ENCODE results near the gene TBC1D22B.
A peak's percentile ranks its signal among the peaks of the same experiment; 100 is the strongest.

Gene TBC1D22B

GRCh38 chr6:37222125-37222967, 35.2 kb upstream of the TBC1D22B start:
- no peak for TF ChIP-seq POLR2AphosphoS5 (IDR thresholded peaks at IDR 0.05; ENCODE audit: low read depth, low read length)
- TF ChIP-seq POLR2A (IDR thresholded peaks at IDR 0.05; ENCODE audit: low read depth, low read length): peak; percentile 33; the same call in 1 of the 2 replicates
- peak; percentile 88 for FAIRE-seq
- DNase-seq (ENCODE audit: insufficient read length): peak; percentile 68

DNA sequence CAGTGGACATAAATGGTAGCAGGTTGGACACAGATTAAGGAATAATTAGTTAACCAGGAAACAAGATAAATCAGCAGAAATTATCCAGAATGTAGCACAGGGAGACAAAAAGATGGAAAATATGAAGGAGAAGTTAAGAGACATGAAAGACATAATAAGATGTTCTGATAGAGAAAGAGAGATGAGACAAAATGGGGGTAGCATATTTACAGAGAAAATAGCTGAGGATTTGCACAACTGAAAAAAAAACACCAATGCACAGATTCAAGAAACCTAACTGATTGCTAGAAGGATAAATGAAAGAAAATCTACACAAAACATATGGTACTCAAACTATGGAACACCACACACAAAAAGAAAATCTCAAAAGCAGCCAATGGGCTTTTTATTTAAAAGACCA, 34.6 kb upstream of the TBC1D22B start:
- FAIRE-seq (no peak), DNase-seq (ENCODE audit: insufficient read length) (no peak)

DNA sequence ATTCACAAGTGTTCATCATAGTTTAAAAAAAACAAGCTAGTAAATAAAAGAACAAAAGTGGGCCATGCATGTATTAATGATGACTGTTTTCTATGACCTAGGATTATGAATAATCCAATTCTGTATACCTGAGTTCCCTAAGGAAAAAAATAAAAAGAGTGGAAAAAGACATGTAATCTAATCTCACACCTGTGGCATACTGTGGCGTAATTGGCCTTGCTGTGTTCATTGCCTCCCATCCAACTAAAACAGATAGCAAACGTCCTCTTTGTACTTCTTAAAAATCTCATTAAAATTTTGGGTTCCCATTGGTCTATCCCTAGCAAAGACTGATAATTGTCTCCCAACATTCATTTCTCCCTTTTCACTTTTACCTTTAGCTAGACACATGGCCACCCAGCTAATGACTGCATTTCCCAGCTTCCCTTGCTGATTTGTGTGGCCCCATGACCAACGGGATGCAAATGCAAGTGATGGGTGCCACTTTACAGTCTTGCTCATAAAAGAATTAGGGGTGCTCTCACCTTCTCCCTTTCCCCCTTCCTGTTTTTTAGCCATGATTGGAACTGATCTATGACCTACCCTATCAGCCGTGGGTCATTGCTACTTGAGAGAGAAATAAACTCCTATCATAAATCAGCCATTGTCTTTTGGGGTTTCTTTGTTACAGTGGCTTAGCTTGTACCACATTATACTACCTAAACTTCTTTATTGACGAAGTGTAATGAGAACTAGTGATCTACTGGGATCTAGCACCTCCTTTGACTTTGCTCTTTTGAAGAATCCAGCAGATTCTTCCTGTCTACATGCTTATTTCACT, 32.0 kb upstream of the TBC1D22B start:
- FAIRE-seq (no peak), DNase-seq (ENCODE audit: insufficient read length) (no peak)
- TF ChIP-seq POLR2AphosphoS5 (IDR thresholded peaks at IDR 0.05; ENCODE audit: low read depth, low read length): no peak
- no peak for TF ChIP-seq TAF1 (IDR thresholded peaks at IDR 0.05; ENCODE audit: borderline replicate concordance, low read depth, low read length)
- TF ChIP-seq POLR2A (IDR thresholded peaks at IDR 0.05; ENCODE audit: low read depth, low read length): no peak

More for the DNA sequence above, 34.6 kb upstream of the TBC1D22B start:
- TF ChIP-seq TAF1 (IDR thresholded peaks at IDR 0.05; ENCODE audit: borderline replicate concordance, low read depth, low read length): no peak
- TF ChIP-seq POLR2A (IDR thresholded peaks at IDR 0.05; ENCODE audit: low read depth, low read length): no peak
- TF ChIP-seq POLR2AphosphoS5 (IDR thresholded peaks at IDR 0.05; ENCODE audit: low read depth, low read length): no peak

- no peak for DNase-seq (ENCODE audit: insufficient read length)
- no peak for FAIRE-seq
- TF ChIP-seq TAF1 (IDR thresholded peaks at IDR 0.05; ENCODE audit: borderline replicate concordance, low read depth, low read length) (no peak), POLR2A (IDR thresholded peaks at IDR 0.05; ENCODE audit: low read depth, low read length) (no peak), POLR2AphosphoS5 (IDR thresholded peaks at IDR 0.05; ENCODE audit: low read depth, low read length) (no peak)
Measured at GRCh38 chr6:37230104-37230503, 27.5 kb upstream of the TBC1D22B start.

GRCh38 chr6:37232430-37233017, 25.0 kb upstream of the TBC1D22B start:
- FAIRE-seq (no peak), DNase-seq (ENCODE audit: insufficient read length) (no peak)
- TF ChIP-seq POLR2A (IDR thresholded peaks at IDR 0.05; ENCODE audit: low read depth, low read length): no peak
- TF ChIP-seq TAF1 (IDR thresholded peaks at IDR 0.05; ENCODE audit: borderline replicate concordance, low read depth, low read length): no peak
- no peak for TF ChIP-seq POLR2AphosphoS5 (IDR thresholded peaks at IDR 0.05; ENCODE audit: low read depth, low read length)

- FAIRE-seq: no peak
- no peak for TF ChIP-seq POLR2AphosphoS5 (IDR thresholded peaks at IDR 0.05; ENCODE audit: low read depth, low read length)
- TF ChIP-seq TAF1 (IDR thresholded peaks at IDR 0.05; ENCODE audit: borderline replicate concordance, low read depth, low read length): no peak
- no peak for TF ChIP-seq POLR2A (IDR thresholded peaks at IDR 0.05; ENCODE audit: low read depth, low read length)
Measured at GRCh38 chr6:37233541-37233940, 24.0 kb upstream of the TBC1D22B start.

DNA sequence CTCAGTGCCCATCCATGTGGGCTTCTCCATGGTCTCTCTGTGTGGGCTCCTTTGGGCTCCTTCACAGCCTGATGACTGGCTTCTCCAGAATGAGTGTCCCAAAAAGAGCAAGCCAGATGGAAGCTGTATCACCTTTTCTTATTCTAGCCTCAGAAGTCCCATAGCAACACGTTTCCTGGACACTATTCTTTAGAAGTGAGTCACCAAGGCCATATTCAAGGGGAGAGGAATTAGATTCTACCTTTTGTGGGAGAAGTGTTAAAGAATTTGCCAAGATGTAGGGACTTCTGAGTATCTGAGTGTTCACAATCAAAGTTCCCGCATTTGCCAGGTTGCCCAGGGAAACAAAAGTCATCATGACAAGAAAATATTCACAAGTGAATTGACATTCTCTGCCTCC, 20.7 kb upstream of the TBC1D22B start:
- TF ChIP-seq POLR2AphosphoS5 (IDR thresholded peaks at IDR 0.05; ENCODE audit: low read depth, low read length) (no peak), POLR2A (IDR thresholded peaks at IDR 0.05; ENCODE audit: low read depth, low read length) (no peak), TAF1 (IDR thresholded peaks at IDR 0.05; ENCODE audit: borderline replicate concordance, low read depth, low read length) (no peak)
- DNase-seq (ENCODE audit: insufficient read length) (no peak), FAIRE-seq (no peak)

More at GRCh38 chr6:37233541-37233940, 24.0 kb upstream of the TBC1D22B start:
- DNase-seq (ENCODE audit: insufficient read length): no peak

- no peak for FAIRE-seq
- no peak for DNase-seq (ENCODE audit: insufficient read length)
- no peak for TF ChIP-seq POLR2AphosphoS5 (IDR thresholded peaks at IDR 0.05; ENCODE audit: low read depth, low read length)
- TF ChIP-seq POLR2A (IDR thresholded peaks at IDR 0.05; ENCODE audit: low read depth, low read length): no peak
- no peak for TF ChIP-seq TAF1 (IDR thresholded peaks at IDR 0.05; ENCODE audit: borderline replicate concordance, low read depth, low read length)
Measured at GRCh38 chr6:37237789-37238188, 19.8 kb upstream of the TBC1D22B start.

GRCh38 chr6:37238381-37238780, 19.2 kb upstream of the TBC1D22B start:
- DNase-seq (ENCODE audit: insufficient read length): no peak
- TF ChIP-seq TAF1 (IDR thresholded peaks at IDR 0.05; ENCODE audit: borderline replicate concordance, low read depth, low read length) (no peak), POLR2A (IDR thresholded peaks at IDR 0.05; ENCODE audit: low read depth, low read length) (no peak), POLR2AphosphoS5 (IDR thresholded peaks at IDR 0.05; ENCODE audit: low read depth, low read length) (no peak)
- FAIRE-seq: no peak

- DNase-seq (ENCODE audit: insufficient read length) (no peak), FAIRE-seq (no peak)
- TF ChIP-seq TAF1 (IDR thresholded peaks at IDR 0.05; ENCODE audit: borderline replicate concordance, low read depth, low read length) (no peak), POLR2AphosphoS5 (IDR thresholded peaks at IDR 0.05; ENCODE audit: low read depth, low read length) (no peak), POLR2A (IDR thresholded peaks at IDR 0.05; ENCODE audit: low read depth, low read length) (no peak)
Measured at GRCh38 chr6:37239526-37239925, 18.0 kb upstream of the TBC1D22B start.

Data from GM12892 (cell line).